Activated T-helper 2 cell treated with anti-CD3 and anti-CD28 coated beads, Interferon-gamma antibody, Interleukin-2, Interleukin-4, amounts not matched to agents 10 μg/mL and 5 μg/mL and 100 μg/mL, durations not matched to agents 14 hours and 24 hours and 36 hours (primary cell): ENCODE data around the gene MT1F. TPM values are rescaled to one million over a fixed set of nuclear protein-coding genes. Genes with fewer than 3 reads are reported as not detected.
"Not testable (repeated sequence)": the region's sequence is repeated elsewhere in the genome, so short reads cannot be mapped to it uniquely, and the experiment has no call there.

Source experiments
- DNase-seq: peaks from one replicate; pipeline ENCODE4 v3.0.0; 2021; ENCODE audit warnings: low spot score
- H3K27ac Mint-ChIP-seq: one replicate; pipeline ENCODE4 v1.8.0; 2021; ENCODE audit warnings: mixed read lengths
- H3K27me3 Mint-ChIP-seq: one replicate; pipeline ENCODE4 v1.8.0; 2021; ENCODE audit warnings: low read depth, mixed read lengths
- H3K36me3 Mint-ChIP-seq: one replicate; pipeline ENCODE4 v1.8.0; 2021; ENCODE audit warnings: low read depth, mixed read lengths
- H3K4me1 Mint-ChIP-seq: one replicate; pipeline ENCODE4 v1.8.0; 2021; ENCODE audit warnings: low read depth, mixed read lengths
- H3K4me3 Mint-ChIP-seq: one replicate; pipeline ENCODE4 v1.8.0; 2021; ENCODE audit warnings: low read depth, mild to moderate bottlenecking, moderate library complexity, mixed read lengths
- H3K9me3 Mint-ChIP-seq: one replicate; pipeline ENCODE4 v1.8.0; 2021; ENCODE audit warnings: mixed read lengths
- intact Hi-C: fragments of 100-400 bp; cut with micrococcal nuclease; formaldehyde crosslinking; loops from one replicate; pipeline ENCODE4 v1.15.1; 2023
- total RNA-seq: library from RNA; stranded (reverse); gene quantifications from 2 replicates; pipeline ENCODE4 v1.2.3, GENCODE V29; 2022

Gene MT1F
- total RNA-seq, 1 donor from 2014 or later, result 6.4 TPM

DNA sequence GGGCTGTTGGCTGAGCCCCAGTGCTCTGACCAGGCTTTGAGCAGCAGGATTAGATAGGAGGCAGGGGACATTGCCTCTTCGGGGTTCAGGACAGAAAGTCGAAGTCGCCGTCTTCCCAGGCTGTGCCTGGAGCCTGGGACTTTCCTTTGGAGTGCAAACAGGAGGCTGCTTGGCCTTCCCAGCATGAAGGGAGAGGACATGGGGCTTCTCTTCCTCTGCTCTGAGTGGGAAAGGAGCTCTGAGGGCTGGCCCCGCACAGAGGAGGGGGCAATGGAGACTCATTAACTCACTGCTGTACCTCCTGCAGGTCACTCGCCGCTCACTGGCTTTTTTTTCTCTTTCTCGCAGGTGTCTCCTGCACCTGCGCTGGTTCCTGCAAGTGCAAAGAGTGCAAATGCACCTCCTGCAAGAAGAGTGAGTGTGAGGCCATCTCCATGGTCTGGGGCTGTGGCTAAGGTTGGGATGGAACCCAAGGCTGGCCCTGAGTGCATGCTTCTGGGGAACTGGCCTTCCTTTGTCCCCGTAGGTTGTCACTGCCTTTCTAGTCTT lies 642 bp downstream of the MT1F start:
- H3K4me3 Mint-ChIP-seq, result peak overlapping the region; percentile 96
- peaks cover 21% of the 10 kb centered on the region for H3K4me1 Mint-ChIP-seq
- H3K27ac Mint-ChIP-seq, result no peak overlapping the region
- intact Hi-C loops, result no loop called here
- H3K9me3 Mint-ChIP-seq, result no peaks in the 10 kb centered on the region
- DNase-seq, result no peak
- H3K36me3 Mint-ChIP-seq, result no peaks in the 10 kb centered on the region
- peaks cover 19% of the 10 kb centered on the region for H3K27me3 Mint-ChIP-seq

DNA sequence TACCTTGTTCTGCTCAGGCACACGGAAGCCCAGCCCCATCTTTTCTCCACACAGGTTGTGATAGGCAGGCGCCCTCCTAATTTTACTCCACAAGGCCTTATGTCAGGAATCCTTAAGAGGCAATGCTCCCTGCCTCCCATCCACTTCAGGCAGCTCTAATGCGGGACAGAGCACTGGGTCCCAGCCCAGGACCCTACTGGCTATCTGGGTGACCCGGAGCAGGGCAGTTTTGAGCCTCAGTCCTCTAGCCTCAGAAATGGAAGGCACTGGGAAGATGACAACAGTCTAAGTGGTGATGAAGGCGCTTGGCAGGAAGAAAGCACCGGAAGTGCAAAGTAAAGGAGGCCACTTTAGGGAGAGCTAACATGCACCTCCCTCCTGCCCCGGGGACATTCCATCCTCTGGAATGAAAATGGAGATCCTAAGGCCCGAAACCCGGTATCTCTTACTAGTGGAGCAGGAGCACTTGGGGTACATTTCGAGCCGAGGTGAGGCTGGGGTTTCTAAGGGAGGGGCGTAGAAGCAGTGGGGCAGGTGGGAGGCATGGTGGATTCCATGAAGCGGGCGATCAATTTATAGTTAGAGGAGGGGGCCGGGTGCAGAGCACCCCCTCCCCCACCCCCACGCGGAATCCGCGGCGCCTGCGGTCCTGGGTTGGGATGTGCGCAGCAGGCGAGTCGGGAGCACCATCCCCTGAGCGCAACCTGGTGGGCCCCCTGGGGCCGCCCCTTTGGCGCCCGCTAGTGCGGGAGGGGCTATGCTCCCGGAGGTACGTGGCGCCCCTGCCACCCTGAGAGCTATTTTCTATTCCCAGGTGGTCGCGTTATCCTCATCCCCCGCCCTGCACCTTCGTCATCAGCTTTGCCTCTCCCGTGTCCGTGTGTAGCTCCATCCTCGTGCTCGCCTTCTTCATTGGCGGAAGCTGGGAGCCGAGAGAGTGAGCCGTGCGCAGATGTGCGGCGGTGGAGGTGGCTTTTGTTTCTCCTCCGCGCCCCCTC lies 4.9 kb downstream of the MT1F start:
- H3K27me3 Mint-ChIP-seq, result peaks cover 31% of the 10 kb centered on the region

DNA sequence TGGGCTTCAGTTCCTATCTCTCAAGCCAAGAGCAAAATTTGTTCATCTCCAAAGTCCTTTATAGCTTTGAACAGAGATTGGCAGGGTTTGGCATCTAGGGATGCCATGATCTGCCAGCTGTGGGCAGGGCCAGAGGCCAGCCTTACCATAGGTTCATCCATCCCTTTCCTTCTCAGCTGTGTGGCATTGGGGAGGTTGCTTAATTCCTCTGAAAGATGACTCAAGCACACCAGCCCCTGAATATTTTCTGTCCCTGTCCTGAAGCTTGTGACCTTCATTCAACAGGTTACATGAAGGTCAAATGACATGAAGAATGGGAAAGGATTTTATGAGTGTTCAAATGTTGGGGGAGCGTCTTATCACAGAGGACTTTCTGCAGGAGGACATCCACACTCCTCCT lies 6.7 kb downstream of the MT1F start:
- no peak for DNase-seq
- Mint-ChIP-seq H3K27ac (no peak overlapping the region), H3K4me1 (peaks cover 42% of the 10 kb centered on the region), H3K4me3 (no peak overlapping the region), H3K36me3 (no peaks in the 10 kb centered on the region), H3K27me3 (peaks cover 41% of the 10 kb centered on the region), H3K9me3 (no peaks in the 10 kb centered on the region)
- intact Hi-C loops, result no loop called here

More for the DNA sequence above, 4.9 kb downstream of the MT1F start:
- no peaks in the 10 kb centered on the region for H3K9me3 Mint-ChIP-seq
- peak overlapping the region; percentile 70 for H3K27ac Mint-ChIP-seq
- H3K4me1 Mint-ChIP-seq, result peaks cover 35% of the 10 kb centered on the region
- H3K36me3 Mint-ChIP-seq, result no peaks in the 10 kb centered on the region
- intact Hi-C loops, result no loop called here
- H3K4me3 Mint-ChIP-seq, result peak overlapping the region; percentile 73
- no peak for DNase-seq

DNA sequence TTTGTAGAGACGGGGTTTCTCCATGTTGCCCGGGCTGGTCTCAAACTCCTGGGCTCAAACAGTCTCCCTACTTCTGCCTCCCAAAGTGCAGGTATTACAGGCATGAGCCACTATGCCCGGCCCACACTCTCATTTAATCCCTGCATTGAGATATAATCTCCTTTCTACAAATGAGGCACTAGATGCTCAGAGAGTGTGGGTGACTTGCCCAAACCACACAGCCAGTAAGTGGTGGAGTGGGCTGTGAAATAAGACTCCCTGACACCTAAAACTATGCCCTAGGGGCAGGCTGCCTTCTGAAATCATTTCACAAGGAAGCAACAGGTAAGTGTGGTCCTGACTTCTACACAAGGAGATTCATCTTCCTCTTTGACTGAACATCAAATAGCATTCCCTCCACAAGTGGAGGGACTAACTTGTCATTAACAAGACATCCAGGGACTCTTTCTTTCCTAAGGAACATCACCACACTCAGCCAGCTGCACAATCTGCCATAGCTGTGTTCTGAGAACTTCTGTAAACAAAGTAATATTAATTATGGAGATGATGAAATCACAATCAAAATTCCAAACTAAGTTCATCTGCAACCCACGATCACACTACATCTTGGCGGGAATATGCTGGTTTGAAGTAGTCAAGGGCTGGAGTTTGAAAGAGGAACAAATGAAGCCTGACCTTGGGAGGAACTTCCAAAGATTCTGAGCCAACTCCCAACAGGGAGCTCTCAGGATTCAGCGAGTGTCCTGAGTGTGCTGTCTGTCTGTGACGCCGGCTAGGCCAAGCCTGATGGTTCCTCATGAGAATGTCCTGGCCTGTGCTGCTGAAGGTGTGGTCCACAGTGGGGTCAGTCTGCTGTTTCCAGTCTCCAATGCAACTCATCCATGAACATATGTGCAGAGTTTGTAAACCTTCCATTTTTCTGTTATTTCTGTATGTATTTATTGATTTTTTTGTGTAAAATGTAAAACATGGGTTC lies 7.8 kb downstream of the MT1F start:
- not testable (repeated sequence) for H3K36me3 Mint-ChIP-seq, H3K9me3 Mint-ChIP-seq, H3K27ac Mint-ChIP-seq, H3K4me3 Mint-ChIP-seq, DNase-seq
- peaks cover 46% of the 10 kb centered on the region for H3K27me3 Mint-ChIP-seq
- peaks cover 42% of the 10 kb centered on the region for H3K4me1 Mint-ChIP-seq
- intact Hi-C loops, result loop anchor here (5.0 kb wide), 1 partner anchor 33 kb away; the partner anchor contains the start of gene MT1M

DNA sequence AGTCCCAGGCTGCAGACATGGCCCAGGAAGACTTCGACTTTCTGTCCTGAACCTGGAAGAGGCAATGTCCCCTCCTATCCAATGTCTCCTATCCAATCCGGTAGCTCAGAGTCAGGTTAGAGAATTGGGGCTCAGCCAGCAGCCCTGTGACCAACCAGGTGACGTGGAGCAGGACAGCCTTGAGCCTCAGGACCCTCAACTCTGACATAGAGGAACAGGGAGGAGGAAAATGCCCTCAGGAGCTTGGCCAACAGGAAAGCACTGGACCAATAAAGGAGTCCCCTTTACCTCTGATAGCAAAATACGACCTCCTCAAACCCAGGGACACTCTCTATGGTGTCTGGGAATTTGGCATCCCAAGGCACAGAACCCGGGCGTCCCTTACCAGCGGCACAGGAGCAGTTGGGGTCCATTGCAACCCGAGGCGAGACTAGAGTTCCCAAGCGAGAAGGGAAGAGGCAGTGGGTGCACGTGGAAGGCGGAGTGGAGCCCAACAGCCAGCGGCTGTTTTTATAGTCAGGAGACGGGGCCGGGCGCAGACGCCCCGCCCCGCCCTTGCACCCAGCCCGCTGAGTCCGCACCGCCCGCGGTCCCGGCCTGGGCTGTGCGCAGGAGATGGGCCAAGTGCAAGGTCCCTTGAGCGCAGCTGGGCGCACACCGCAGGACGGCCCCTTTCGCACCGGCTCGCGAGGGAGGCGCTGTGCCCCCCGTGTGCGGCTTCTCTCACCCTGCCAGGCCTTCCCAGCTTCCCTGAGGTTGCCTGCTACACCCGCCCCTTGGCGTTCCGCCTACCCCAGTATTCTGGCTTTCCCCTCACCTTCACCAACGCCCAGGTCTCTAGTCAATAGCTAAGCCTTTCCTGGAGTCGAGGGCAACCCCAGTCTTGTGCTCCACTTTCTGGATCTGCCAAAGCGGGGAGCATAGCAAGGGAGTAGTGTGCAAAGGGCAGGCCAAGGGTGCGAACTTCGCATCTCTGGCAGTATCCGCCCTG lies 10.1 kb downstream of the MT1F start, which contains the start of gene MT1G:
Gene MT1G, minus strand, starts transcription at position 485 of the 991 bp plus-strand sequence. Its CDS starts 72 bp downstream, at position 413.
- intact Hi-C loops, result loop anchor here (2.0 to 5.0 kb wide), 3 partner anchors 15 to 57 kb away; partner anchors contain the start of genes MT1M and MT1X
- Mint-ChIP-seq H3K36me3 (no peaks in the 10 kb centered on the region), H3K4me1 (peaks cover 49% of the 10 kb centered on the region)

DNA sequence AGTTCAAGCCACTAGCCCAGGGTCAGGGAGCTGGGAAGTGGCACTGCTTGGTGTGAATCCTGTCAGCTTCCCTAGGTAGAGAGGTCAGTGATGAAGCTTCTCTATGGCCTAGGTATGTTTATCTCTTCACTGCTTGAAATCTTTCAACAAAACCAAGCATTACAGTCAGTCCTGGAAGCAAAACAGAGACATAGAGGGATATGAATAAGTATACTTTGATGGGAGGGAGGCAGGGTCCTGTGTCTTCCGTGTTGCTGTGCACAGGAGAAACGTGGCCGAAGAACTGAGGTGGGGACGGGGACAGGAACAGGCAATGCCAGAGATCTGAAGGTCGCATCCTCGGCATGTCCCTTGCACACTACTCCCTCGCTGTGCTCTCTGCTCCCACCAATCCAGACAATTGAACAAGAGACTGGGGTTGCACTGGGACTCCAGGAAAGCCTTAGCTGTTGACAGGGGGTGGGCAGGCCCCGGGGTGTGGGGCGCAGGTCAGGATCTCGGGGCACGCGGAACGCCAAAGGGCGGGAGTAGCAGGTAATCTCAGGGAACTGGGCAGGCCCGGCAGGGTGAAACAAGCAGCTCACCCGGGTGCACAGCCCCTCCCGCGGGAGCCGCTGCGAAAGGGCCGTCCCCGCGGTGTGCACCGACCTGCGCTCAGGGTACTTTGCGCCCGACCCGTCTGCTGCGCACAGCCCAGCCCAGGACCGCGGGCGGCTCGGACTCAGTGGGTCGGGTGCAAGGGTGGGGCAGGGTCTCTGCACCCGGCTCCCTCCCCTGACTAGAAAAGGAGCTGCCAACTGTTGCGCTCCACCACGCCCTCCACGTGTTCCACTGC lies 11.5 kb downstream of the MT1F start, which contains the start of gene MT1H:
Gene MT1H, plus strand, starts transcription at position 810 of the 835 bp plus-strand sequence. CDS start 71 bp downstream, outside the sequence.
- Mint-ChIP-seq H3K27ac (no peak within 1 kb of the TSS), H3K4me1 (peaks cover 49% of the 10 kb centered on the region), H3K36me3 (no peaks in the 10 kb centered on the region), H3K27me3 (peaks cover 42% of the 10 kb centered on the region), H3K9me3 (no peaks in the 10 kb centered on the region), H3K4me3 (no peak within 1 kb of the TSS)
- DNase-seq, result no peak
- intact Hi-C loops, result loop anchor here (2.0 to 5.0 kb wide), 3 partner anchors 14 to 58 kb away; partner anchors contain the start of genes MT1M and MT1X

More for the DNA sequence above, 10.1 kb downstream of the MT1F start, which contains the start of gene MT1G:
- Mint-ChIP-seq H3K4me3 (no peak within 1 kb of the TSS), H3K9me3 (no peaks in the 10 kb centered on the region), H3K27ac (no peak within 1 kb of the TSS), H3K27me3 (peaks cover 46% of the 10 kb centered on the region)
- peak; percentile 40 for DNase-seq

DNA sequence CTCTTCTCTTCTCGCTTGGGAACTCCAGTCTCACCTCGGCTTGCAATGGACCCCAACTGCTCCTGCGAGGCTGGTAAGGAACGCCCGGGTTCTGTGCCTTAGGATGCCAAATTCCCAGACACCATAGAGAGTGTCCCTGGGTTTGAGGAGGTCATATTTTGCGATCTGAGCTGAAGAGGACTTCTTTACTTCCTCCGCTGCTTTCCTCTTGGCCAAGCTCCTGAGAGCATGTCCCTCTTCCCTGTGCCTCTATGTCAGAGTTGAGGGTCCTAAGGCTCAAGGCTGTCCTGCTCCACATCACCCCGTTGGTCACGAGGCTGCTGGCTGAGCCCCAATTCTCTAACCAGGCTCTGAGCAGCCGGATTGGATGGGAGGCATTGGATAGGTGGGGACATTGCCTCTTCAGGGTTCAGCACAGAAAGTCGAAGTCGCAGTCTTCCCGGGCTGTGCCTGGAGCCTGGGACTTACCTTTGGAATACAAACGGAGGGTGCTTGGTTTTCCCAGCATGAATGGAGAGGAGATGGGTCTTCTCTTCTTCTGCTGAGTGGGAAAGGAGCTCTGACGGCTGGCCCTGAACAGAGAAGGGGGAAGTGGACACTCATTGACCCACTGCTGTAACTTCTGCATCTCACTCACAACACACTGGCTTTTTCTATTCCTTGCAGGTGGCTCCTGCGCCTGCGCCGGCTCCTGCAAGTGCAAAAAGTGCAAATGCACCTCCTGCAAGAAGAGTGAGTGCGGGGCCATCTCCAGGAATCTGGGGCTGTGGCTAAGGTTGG lies 12.3 kb downstream of the MT1F start:
- H3K27me3 Mint-ChIP-seq, result peaks cover 43% of the 10 kb centered on the region
- H3K4me1 Mint-ChIP-seq, result peaks cover 45% of the 10 kb centered on the region
- no peak for DNase-seq
- H3K4me3 Mint-ChIP-seq, result no peak overlapping the region
- H3K36me3 Mint-ChIP-seq, result no peaks in the 10 kb centered on the region
- no peaks in the 10 kb centered on the region for H3K9me3 Mint-ChIP-seq
- H3K27ac Mint-ChIP-seq, result no peak overlapping the region
- intact Hi-C loops, result loop anchor here (2.0 to 5.0 kb wide), 3 partner anchors 13 to 59 kb away; partner anchors contain the start of genes MT1M and MT1X

DNA sequence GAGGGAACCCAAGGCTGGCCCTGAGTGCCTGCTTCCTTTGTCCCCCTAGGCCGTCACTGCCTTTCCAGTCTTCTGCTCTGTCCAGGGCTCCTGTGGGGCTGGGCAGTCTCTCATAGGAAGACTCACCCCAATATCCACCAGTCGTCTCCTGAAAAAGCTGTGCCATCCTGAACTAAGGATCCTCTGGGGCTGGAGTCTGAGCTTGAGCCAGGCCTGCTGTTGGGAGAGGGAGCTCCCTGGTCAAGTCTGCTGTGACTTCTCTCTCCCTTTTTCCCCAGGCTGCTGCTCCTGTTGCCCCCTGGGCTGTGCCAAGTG lies 12.8 kb downstream of the MT1F start:
- H3K27ac Mint-ChIP-seq, result no peak overlapping the region
- H3K36me3 Mint-ChIP-seq, result no peaks in the 10 kb centered on the region
- intact Hi-C loops, result no loop called here
- no peak overlapping the region for H3K4me3 Mint-ChIP-seq
- no peaks in the 10 kb centered on the region for H3K9me3 Mint-ChIP-seq
- peaks cover 43% of the 10 kb centered on the region for H3K4me1 Mint-ChIP-seq
- peaks cover 47% of the 10 kb centered on the region for H3K27me3 Mint-ChIP-seq
- no peak for DNase-seq

DNA sequence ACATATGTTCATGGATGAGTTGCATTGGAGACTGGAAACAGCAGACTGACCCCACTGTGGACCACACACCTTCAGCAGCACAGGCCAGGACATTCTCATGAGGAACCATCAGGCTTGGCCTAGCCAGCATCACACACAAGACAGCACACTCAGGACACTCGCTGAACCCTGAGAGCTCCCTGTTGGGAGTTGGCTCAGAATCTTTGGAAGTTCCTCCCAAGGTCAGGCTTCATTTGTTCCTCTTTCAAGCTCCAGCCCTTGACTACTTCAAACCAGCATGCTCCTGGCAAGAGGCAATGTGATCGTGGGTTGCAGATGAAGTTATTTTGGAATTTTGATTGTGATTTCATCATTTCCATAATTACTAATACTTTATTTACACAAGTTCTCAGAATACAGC lies 13.9 kb downstream of the MT1F start:
- H3K9me3 Mint-ChIP-seq, H3K4me3 Mint-ChIP-seq, H3K27ac Mint-ChIP-seq, H3K36me3 Mint-ChIP-seq, DNase-seq: not testable (repeated sequence)
- Mint-ChIP-seq H3K4me1 (peaks cover 45% of the 10 kb centered on the region), H3K27me3 (peaks cover 44% of the 10 kb centered on the region)
- intact Hi-C loops, result loop anchor here (2.0 kb wide), 1 partner anchor 31 kb away; no protein-coding TSS in a partner anchor

DNA sequence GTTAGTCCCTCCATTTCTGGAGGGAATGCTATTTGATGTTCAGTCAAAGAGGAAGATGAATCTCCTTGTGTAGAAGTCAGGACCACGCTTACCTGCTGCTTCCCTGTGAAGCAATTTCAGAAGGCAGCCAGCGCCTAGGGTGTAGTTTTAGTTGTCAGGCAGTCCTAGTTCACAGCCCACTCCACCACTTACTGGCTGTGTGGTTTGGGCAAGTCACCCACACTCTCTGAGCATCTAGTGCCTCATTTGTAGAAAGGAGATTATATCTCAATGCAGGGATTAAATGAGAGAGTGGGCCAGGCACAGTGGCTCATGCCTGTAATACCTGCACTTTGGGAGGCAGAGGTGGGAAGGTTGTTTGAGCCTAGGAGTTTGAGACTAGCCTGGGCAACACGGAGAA lies 14.4 kb downstream of the MT1F start:
- H3K4me1 Mint-ChIP-seq, result peaks cover 45% of the 10 kb centered on the region
- peaks cover 44% of the 10 kb centered on the region for H3K27me3 Mint-ChIP-seq
- DNase-seq, H3K27ac Mint-ChIP-seq, H3K4me3 Mint-ChIP-seq, H3K36me3 Mint-ChIP-seq, H3K9me3 Mint-ChIP-seq: not testable (repeated sequence)
- intact Hi-C loops, result loop anchor here (2.0 kb wide), 1 partner anchor 31 kb away; no protein-coding TSS in a partner anchor
